HUDEP-2 (cell line): ENCODE data around the gene CD164.

Experiments used
- DNase-seq, 76 experiments: peaks; one replicate each; lab custom pipeline; 2025; ENCODE audit not compliant: unreplicated experiment in 76 of 76; lab: John Stamatoyannopoulos, UW

Gene CD164

DNA sequence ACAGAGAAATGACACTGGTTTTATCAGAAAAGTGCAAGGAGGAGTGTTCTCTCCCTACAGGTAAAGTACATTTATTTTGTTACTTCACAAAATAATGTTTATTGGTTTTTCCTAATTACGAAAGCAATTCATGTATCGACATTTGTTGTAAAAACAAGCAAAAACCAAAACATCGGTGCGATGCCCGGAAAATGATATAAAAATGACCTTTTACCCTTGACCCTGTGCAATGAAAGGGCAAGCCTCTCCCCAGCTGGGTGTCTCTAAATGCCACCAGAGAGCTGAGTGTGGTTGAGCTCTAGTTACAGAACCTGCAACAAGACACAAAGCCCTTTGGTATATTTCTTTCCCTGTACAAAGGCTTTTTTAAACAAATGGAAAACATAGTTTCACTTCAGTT is 65.4 kb downstream of the CD164 start:
- DNase-seq = no peak
